Activated T-cell treated with anti-CD3 and anti-CD28 coated beads, Interleukin-2, amount 50 U/mL, for 72 hours (primary cell): ENCODE data around the gene GRK3. TPM values are rescaled to one million over a fixed set of nuclear protein-coding genes. Genes with fewer than 3 reads are reported as not detected.

Experiments used
- ATAC-seq, 2 donors: fragments of 150-1000 bp; cut with Tn5 transposase; replicated peaks in 1 of 2; 2 replicates each; pipeline ENCODE4 v1.10.0; 2021; ENCODE audit warnings: moderate library complexity in 2 of 2, mild to moderate bottlenecking in 1 of 2
- DNase-seq, 2 donors: peaks; one replicate each; pipeline ENCODE4 v3.0.0; 2021 to 2022; ENCODE audit warnings: mixed read lengths in 1 of 2
- H3K27ac Mint-ChIP-seq: one replicate; pipeline ENCODE4 v1.8.0; 2022; ENCODE audit warnings: mild to moderate bottlenecking, moderate library complexity, mixed read lengths
- H3K27me3 Mint-ChIP-seq: one replicate; pipeline ENCODE4 v1.8.0; 2022; ENCODE audit warnings: low read depth, mixed read lengths
- H3K36me3 Mint-ChIP-seq, 2 donors: one replicate each; pipeline ENCODE4 v1.8.0; 2022; ENCODE audit warnings: mixed read lengths in 2 of 2, mild to moderate bottlenecking in 1 of 2; ENCODE audit not compliant: insufficient read depth in 2 of 2
- H3K4me1 Mint-ChIP-seq: one replicate; pipeline ENCODE4 v1.8.0; 2022; ENCODE audit warnings: low read depth, mixed read lengths
- H3K4me3 Mint-ChIP-seq, 2 donors: one replicate each; pipeline ENCODE4 v1.8.0; 2022; ENCODE audit warnings: mild to moderate bottlenecking in 2 of 2, mixed read lengths in 2 of 2, moderate library complexity in 2 of 2
- H3K9me3 Mint-ChIP-seq, 2 donors: one replicate each; pipeline ENCODE4 v1.8.0; 2022; ENCODE audit warnings: mixed read lengths in 2 of 2
- total RNA-seq, 2 donors: library from RNA; stranded (reverse); gene quantifications; one replicate each; pipeline ENCODE4 v1.2.3, GENCODE V29; 2022

Gene GRK3
- total RNA-seq, 2 donors from 2014 or later = 25.9 to 31.9 TPM

- no peak overlapping the region for H3K27ac Mint-ChIP-seq
- DNase-seq (no peak), ATAC-seq (no peak)
- no peak overlapping the region for H3K4me3 Mint-ChIP-seq
- peaks cover 2 to 3% of the 10 kb centered on the region in 2 donors for H3K9me3 Mint-ChIP-seq
- no peaks in the 10 kb centered on the region for H3K4me1 Mint-ChIP-seq
- no peaks in the 10 kb centered on the region for H3K27me3 Mint-ChIP-seq
- H3K36me3 Mint-ChIP-seq = peaks cover 2 to 4% of the 10 kb centered on the region in 2 donors
Measured at GRCh38 chr22:25760848-25761595, 196.5 kb downstream of the GRK3 start.

GRCh38 chr22:25762147-25762546, 197.7 kb downstream of the GRK3 start:
- H3K36me3 Mint-ChIP-seq = peaks cover 10 to 15% of the 10 kb centered on the region in 2 donors
- no peaks in the 10 kb centered on the region for H3K4me1 Mint-ChIP-seq
- no peak overlapping the region for H3K27ac Mint-ChIP-seq
- no peak overlapping the region for H3K4me3 Mint-ChIP-seq
- H3K27me3 Mint-ChIP-seq = no peaks in the 10 kb centered on the region
- DNase-seq (no peak), ATAC-seq (no peak)
- peaks cover 11 to 13% of the 10 kb centered on the region in 2 donors for H3K9me3 Mint-ChIP-seq

- ATAC-seq (no peak), DNase-seq (no peak)
- Mint-ChIP-seq H3K4me3 (no peak overlapping the region), H3K27me3 (no peaks in the 10 kb centered on the region), H3K4me1 (peaks cover under 1% of the 10 kb centered on the region), H3K27ac (peak overlapping the region; percentile 10), H3K9me3 (peaks cover 11 to 13% of the 10 kb centered on the region in 2 donors), H3K36me3 (peaks cover 12 to 22% of the 10 kb centered on the region in 2 donors)
Measured at GRCh38 chr22:25763239-25763777, 198.8 kb downstream of the GRK3 start.

- DNase-seq (no peak), ATAC-seq (no peak)
- Mint-ChIP-seq H3K27ac (no peak overlapping the region), H3K4me3 (no peak overlapping the region), H3K9me3 (peaks cover 13% of the 10 kb centered on the region in 2 donors), H3K4me1 (peaks cover 11% of the 10 kb centered on the region), H3K36me3 (peaks cover 12 to 28% of the 10 kb centered on the region in 2 donors), H3K27me3 (no peaks in the 10 kb centered on the region)
Measured at GRCh38 chr22:25764270-25765015, 200.0 kb downstream of the GRK3 start.

GRCh38 chr22:25765016-25765367, 200.5 kb downstream of the GRK3 start:
- H3K36me3 Mint-ChIP-seq = peaks cover 13 to 33% of the 10 kb centered on the region in 2 donors

GRCh38 chr22:25765801-25766200, 201.3 kb downstream of the GRK3 start:
- Mint-ChIP-seq H3K36me3 (peaks cover 13 to 33% of the 10 kb centered on the region in 2 donors), H3K9me3 (peaks cover 13 to 15% of the 10 kb centered on the region in 2 donors), H3K4me3 (no peak overlapping the region), H3K27ac (no peak overlapping the region), H3K27me3 (no peaks in the 10 kb centered on the region), H3K4me1 (peaks cover 16% of the 10 kb centered on the region)
- no peak for DNase-seq
- ATAC-seq = no peak

More at GRCh38 chr22:25765016-25765367, 200.5 kb downstream of the GRK3 start:
- Mint-ChIP-seq H3K4me3 (no peak overlapping the region), H3K4me1 (peaks cover 16% of the 10 kb centered on the region), H3K27me3 (no peaks in the 10 kb centered on the region), H3K27ac (no peak overlapping the region), H3K9me3 (peaks cover 13% of the 10 kb centered on the region in 2 donors)
- no peak for DNase-seq
- ATAC-seq = no peak

GRCh38 chr22:25766418-25766817, 201.9 kb downstream of the GRK3 start:
- Mint-ChIP-seq H3K27me3 (no peaks in the 10 kb centered on the region), H3K36me3 (peaks cover 13 to 33% of the 10 kb centered on the region in 2 donors), H3K27ac (no peak overlapping the region), H3K4me3 (no peak overlapping the region), H3K9me3 (peaks cover 13 to 15% of the 10 kb centered on the region in 2 donors), H3K4me1 (peaks cover 16% of the 10 kb centered on the region)
- ATAC-seq (no peak), DNase-seq (no peak)

- Mint-ChIP-seq H3K27me3 (peaks cover 5% of the 10 kb centered on the region), H3K36me3 (peaks cover 13 to 33% of the 10 kb centered on the region in 2 donors), H3K4me1 (peaks cover 25% of the 10 kb centered on the region), H3K27ac (no peak overlapping the region), H3K9me3 (peaks cover 13 to 15% of the 10 kb centered on the region in 2 donors), H3K4me3 (no peak overlapping the region)
- no peak for ATAC-seq
- DNase-seq = no peak
Measured at GRCh38 chr22:25770333-25770732, 205.9 kb downstream of the GRK3 start.

GRCh38 chr22:25772288-25772687, 207.8 kb downstream of the GRK3 start:
- Mint-ChIP-seq H3K27me3 (peaks cover 9% of the 10 kb centered on the region), H3K9me3 (peaks cover 2% of the 10 kb centered on the region in 2 donors), H3K36me3 (peaks cover 3 to 16% of the 10 kb centered on the region in 2 donors), H3K27ac (no peak overlapping the region), H3K4me1 (peaks cover 25% of the 10 kb centered on the region), H3K4me3 (no peak overlapping the region)
- no peak for DNase-seq
- no peak for ATAC-seq

- peak in 1 of 2 donors; percentile 20 for ATAC-seq
- H3K9me3 Mint-ChIP-seq = peaks cover 0 to 2% of the 10 kb centered on the region in 2 donors
- DNase-seq = peak; percentile 20 to 22
- peaks cover 18% of the 10 kb centered on the region for H3K27me3 Mint-ChIP-seq
- peaks cover 0 to 3% of the 10 kb centered on the region in 2 donors for H3K36me3 Mint-ChIP-seq
- H3K4me1 Mint-ChIP-seq = peaks cover 12% of the 10 kb centered on the region
- no peak overlapping the region for H3K4me3 Mint-ChIP-seq
- no peak overlapping the region for H3K27ac Mint-ChIP-seq
Measured at GRCh38 chr22:25774575-25775026, 210.1 kb downstream of the GRK3 start.

GRCh38 chr22:25775531-25775930, 211.1 kb downstream of the GRK3 start:
- H3K9me3 Mint-ChIP-seq = no peaks in the 10 kb centered on the region
- ATAC-seq (no peak), DNase-seq (no peak)
- no peaks in the 10 kb centered on the region for H3K36me3 Mint-ChIP-seq
- peaks cover 18% of the 10 kb centered on the region for H3K27me3 Mint-ChIP-seq
- H3K4me3 Mint-ChIP-seq = no peak overlapping the region
- no peak overlapping the region for H3K27ac Mint-ChIP-seq
- peaks cover 8% of the 10 kb centered on the region for H3K4me1 Mint-ChIP-seq

- Mint-ChIP-seq H3K9me3 (no peaks in the 10 kb centered on the region), H3K4me1 (peaks cover 8% of the 10 kb centered on the region), H3K27me3 (peaks cover 18% of the 10 kb centered on the region), H3K4me3 (no peak overlapping the region), H3K27ac (no peak overlapping the region), H3K36me3 (no peaks in the 10 kb centered on the region)
- DNase-seq (no peak), ATAC-seq (no peak)
Measured at GRCh38 chr22:25777411-25777810, 212.9 kb downstream of the GRK3 start.

- peaks cover 4% of the 10 kb centered on the region for H3K4me1 Mint-ChIP-seq
- peaks cover 17% of the 10 kb centered on the region for H3K27me3 Mint-ChIP-seq
- no peak overlapping the region for H3K27ac Mint-ChIP-seq
- DNase-seq (peak in 1 of 2 donors; percentile 11), ATAC-seq (no peak)
- no peaks in the 10 kb centered on the region for H3K36me3 Mint-ChIP-seq
- H3K9me3 Mint-ChIP-seq = no peaks in the 10 kb centered on the region
- no peak overlapping the region for H3K4me3 Mint-ChIP-seq
Measured at GRCh38 chr22:25777870-25778269, 213.4 kb downstream of the GRK3 start.
